HG03378 (cell line): ENCODE data around the gene RRAGB.
A peak's percentile ranks its signal among the peaks of the same experiment; 100 is the strongest.
"Not testable (repeated sequence)": the region's sequence is repeated elsewhere in the genome, so short reads cannot be mapped to it uniquely, and the experiment has no call there.

ENCODE experiments used
- ATAC-seq: cut with Tn5 transposase; IDR thresholded peaks from one replicate; pipeline ENCODE4 v1.9.1; 2021; ENCODE audit warnings: mild to moderate bottlenecking, moderate library complexity; ENCODE audit not compliant: unreplicated experiment

RRAGB gene

DNA sequence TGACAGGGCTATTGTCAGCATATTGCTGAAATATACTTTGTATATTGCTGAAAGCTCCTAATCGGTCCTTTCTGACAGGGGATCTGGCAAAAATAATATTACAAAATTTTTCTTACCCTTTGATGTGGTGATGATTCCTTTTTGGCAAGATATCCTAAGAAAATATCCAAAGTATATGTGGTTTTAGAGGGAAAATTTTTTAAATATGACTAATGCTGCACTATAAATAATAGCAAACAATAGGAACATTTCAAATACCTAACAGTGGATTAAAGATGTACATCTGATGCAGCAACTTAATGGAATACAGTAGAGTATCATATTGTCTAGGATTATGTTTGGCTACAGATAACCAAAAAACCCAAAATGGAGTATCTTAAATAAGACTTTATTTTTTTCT, 49.6 kb downstream of the RRAGB start:
- no peak for ATAC-seq

DNA sequence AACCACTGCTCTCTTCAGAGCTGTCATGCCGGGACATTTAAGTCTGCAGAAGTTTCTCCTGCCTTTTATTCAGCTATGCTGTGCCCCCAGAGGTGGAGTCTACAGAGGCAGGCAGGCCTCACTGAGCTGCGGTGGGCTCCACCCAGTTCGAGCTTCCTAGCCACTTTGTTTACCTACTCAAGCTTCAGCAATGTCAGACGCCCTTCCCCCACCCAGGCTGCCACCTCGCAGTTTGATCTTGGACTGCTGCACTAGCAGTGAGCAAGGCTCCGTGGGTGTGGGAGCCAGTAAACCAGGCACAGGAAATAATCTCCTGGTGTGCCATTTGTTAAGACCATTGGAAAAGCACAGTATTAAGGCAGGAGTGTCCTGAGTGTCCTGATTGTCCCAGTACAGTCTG, 56.9 kb downstream of the RRAGB start:
- ATAC-seq, result not testable (repeated sequence)

DNA sequence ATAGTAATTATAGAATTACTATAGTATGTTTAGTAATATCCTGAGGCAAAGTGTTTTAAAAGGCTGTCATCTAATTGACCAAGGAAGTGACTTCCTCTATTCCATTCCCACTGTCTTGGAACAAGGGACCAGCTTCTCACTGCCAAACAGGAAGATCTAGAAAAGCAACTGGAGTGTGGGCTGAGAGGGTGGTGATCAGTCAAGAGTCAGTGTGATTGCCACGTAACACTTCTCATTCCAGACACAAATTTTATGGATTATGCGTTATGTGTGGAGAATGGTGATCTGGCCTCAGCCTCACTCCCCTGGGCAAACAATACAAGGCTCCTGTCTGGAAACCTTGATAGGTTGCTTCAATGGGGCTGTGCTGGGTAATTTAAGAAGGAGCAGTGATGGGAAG, 60.0 kb downstream of the RRAGB start:
- ATAC-seq, result no peak

DNA sequence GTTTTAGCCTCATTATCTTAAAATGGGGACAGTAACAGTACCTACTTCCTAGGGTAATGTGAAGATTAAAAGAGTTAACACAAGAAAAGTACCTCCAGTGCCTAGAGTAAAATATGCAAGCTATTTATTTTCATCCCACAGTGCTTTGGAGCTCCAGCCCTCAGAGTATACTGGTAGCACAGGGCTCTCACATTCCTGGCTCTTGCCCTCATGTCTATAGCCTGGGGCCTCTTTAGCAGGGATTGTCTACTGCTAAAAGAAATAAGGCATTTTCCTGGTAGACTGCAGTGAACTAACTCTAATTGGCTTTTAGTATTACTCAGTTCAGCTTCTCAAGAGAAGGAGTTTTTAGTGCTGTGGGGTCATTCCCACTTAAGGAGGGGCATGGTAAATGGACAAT, 60.8 kb downstream of the RRAGB start:
- ATAC-seq, result no peak

DNA sequence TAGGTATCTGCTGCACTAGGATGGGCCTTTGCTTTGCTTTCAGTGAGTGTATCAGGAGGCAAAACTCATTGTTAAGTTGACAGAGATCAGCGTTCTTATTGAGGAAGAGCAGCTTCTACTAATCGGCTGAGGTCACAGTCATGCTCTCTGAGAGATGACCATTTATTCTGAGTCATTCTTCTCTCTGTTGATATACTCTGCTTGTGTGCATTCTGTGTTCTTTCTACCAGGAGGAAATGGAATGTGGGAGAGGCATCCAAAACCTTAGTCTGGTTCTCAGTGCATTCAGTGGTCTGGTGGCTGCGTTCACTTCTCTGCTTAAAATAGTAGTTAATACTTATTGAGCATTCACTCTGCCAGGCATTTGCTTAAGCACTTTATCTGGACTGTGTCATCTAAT, 66.2 kb downstream of the RRAGB start:
- ATAC-seq, result no peak

DNA sequence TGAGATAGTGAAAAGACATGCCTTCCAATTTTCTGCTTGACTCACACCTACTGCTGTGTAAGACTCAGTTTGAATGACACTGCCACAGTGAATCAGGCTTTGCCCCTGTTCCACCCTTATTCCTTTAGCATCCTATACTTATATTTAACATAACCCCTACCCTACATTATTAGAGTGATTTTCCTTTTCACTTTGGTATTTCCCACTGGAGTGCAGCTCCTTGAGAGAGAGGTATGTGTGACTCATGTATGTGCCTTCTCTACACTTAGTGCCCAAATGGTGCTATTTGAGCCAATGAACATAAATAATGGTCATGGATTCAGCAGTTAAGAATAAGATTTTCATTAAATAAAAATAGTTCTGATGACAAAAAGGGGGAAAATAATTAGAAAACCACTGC, 69.5 kb downstream of the RRAGB start:
- ATAC-seq, result no peak

DNA sequence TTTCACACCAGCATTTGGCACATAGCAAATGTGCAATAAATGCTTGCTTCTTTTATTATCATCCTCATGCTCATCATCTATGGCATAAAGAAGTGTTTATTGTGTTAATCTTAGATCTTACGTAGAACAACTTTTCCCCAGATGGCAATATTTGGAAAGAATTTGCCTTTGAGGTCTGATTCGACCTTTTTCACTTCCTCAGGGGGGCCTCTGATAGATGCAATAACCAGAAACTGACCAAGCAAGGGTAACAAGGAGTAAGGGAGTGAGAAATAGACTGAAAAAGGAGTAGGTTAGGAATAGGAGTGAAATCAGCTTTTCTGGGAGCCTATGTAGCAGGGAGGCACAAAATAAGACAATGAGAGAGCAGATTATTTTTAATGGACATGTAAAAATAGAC, 70.2 kb downstream of the RRAGB start:
- ATAC-seq, result no peak

DNA sequence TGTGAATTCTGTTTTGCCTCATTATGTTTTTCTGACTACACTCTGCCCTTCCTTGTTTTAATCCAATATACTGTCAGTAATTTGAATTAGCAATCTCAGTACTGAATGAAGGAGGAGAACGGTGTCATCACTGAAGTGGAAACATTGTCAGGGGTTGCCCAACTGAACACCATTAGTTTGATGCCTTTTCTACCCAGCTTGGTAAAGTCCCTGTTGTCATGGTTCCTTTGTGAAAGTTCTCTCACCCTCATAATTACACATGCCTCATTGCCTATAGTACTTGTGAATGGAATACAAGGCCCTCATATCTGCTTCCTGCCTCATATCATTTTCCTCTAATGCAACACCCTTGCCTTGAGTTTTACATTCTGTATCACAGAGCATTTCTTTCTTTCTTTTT, 76.9 kb downstream of the RRAGB start:
- peak; percentile 98 for ATAC-seq

DNA sequence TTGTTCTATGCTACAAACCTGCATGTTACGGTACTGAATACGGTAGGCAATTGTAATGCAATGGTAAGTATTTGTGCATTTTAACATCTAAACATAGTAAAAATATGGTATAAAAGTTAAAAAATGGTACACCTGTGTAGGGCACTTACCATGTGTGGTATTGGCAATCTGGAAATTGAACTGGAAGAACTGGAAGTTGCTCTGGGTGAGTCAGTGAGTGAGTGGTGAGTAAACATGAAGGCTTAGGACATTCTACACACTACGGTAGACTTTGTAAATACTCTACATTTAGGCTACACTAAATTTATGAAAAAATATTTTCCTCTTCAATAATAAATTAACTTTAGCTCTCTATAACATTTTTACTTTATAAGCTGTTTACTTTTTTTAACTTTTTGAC, 78.9 kb downstream of the RRAGB start:
- no peak for ATAC-seq

DNA sequence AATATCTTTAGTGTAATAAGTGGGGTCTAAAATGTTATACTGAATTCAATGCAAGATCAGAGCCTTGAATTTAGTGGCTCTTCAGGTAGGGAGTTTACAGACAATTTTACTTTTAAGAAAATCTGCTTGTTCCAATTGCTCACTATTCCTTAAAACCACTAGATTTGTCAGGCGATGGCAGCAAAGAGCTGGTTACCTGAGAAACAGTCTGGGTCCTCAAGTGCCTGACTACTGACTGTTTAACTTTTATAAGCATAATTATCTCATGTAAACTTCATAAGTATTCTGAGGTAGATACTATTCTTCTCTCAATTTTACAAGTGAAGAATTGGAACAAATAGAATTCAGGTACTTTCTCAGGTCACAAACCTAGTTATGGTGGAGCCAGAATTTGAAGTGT, 84.3 kb downstream of the RRAGB start:
- ATAC-seq, result no peak
